Fibroblast of lung (primary cell): ENCODE data around the gene ELL. TPM values are rescaled to one million over a fixed set of nuclear protein-coding genes. Genes with fewer than 3 reads are reported as not detected.

ENCODE experiments used
- DNase-seq, 2 donors: peaks; one replicate each; pipeline versions ENCODE4 v3.0.0 to v3.0.0-alpha.2; 2010; ENCODE audit warnings: low read depth in 2 of 2
- H2AFZ ChIP-seq: 2 replicates; pipeline ENCODE4 v1.5.1; 2012; ENCODE audit warnings: low read length, control low read depth, inconsistent platforms
- H3K27ac ChIP-seq: 2 replicates; pipeline ENCODE4 v1.5.1; 2011; ENCODE audit warnings: low read length, control low read depth; ENCODE audit not compliant: insufficient read depth
- H3K27me3 ChIP-seq: 2 replicates; pipeline ENCODE4 v1.5.1; 2011; ENCODE audit warnings: mild to moderate bottlenecking, low read length; ENCODE audit not compliant: control insufficient read depth, insufficient read depth
- H3K36me3 ChIP-seq: 2 replicates; pipeline ENCODE4 v1.5.1; 2011; ENCODE audit warnings: low read length; ENCODE audit not compliant: control insufficient read depth, insufficient read depth
- H3K4me1 ChIP-seq: 2 replicates; pipeline ENCODE4 v1.5.1; 2011; ENCODE audit warnings: low read length; ENCODE audit not compliant: control insufficient read depth, insufficient read depth; ENCODE audit errors: extremely low read depth
- H3K4me2 ChIP-seq: 2 replicates; pipeline ENCODE4 v1.5.1; 2011; ENCODE audit warnings: low read length, control low read depth; ENCODE audit not compliant: insufficient read depth; ENCODE audit errors: extremely low read depth
- H3K4me3 ChIP-seq, 4 experiments: fragments of 200-600 bp in 1 of 4; sonication (generic) in 1 of 4; replicated peaks in 1 of 4; 2 replicates each; pipeline ENCODE4 v1.5.1; 2011 to 2016; ENCODE audit warnings: low read length in 4 of 4, low read depth in 3 of 4, mild to moderate bottlenecking in 3 of 4, control low read depth in 2 of 4, inconsistent platforms in 1 of 4, mixed read lengths in 1 of 4; ENCODE audit not compliant: insufficient read depth in 1 of 4; ENCODE audit errors: control extremely low read depth in 1 of 4
- H3K79me2 ChIP-seq: 2 replicates; pipeline ENCODE4 v1.5.1; 2012; ENCODE audit warnings: mild to moderate bottlenecking, low read length, inconsistent platforms; ENCODE audit not compliant: control insufficient read depth, insufficient read depth
- H3K9ac ChIP-seq: 2 replicates; pipeline ENCODE4 v1.5.1; 2011; ENCODE audit warnings: mild to moderate bottlenecking, low read length, control low read depth; ENCODE audit not compliant: insufficient read depth
- H3K9me3 ChIP-seq: 2 replicates; pipeline ENCODE4 v1.5.1; 2012; ENCODE audit warnings: low read depth, low read length; ENCODE audit not compliant: control insufficient read depth, insufficient read depth
- H4K20me1 ChIP-seq: 2 replicates; pipeline ENCODE4 v1.5.1; 2011; ENCODE audit warnings: low read length; ENCODE audit not compliant: control insufficient read depth, insufficient read depth; ENCODE audit errors: extremely low read depth
- CTCF ChIP-seq, 2 donors: IDR thresholded peaks in 1 of 2; conservative IDR thresholded peaks in 1 of 2; 1 replicate in 1 of 2; 2 replicates in 1 of 2; pipeline ENCODE4 v1.5.1; 2011 to 2012; ENCODE audit warnings: low read length in 2 of 2, control low read depth in 1 of 2, inconsistent platforms in 1 of 2, low read depth in 1 of 2, mild to moderate bottlenecking in 1 of 2
- EZH2 ChIP-seq: IDR thresholded peaks from 2 replicates; pipeline ENCODE4 v1.5.1; 2012; ENCODE audit warnings: low read length, control low read depth, mild to moderate bottlenecking; ENCODE audit errors: missing control alignments
- polyA plus RNA-seq, 2 donors: library from polyadenylated mRNA; depleted of rRNA in 1 of 2; stranded (reverse) in 1 of 2; unstranded in 1 of 2; fragments of >200 nt; gene quantifications; 2 replicates each; pipeline ENCODE4 v1.2.1, GENCODE V29; 2011 to 2012; ENCODE audit warnings: missing spikeins in 1 of 2
- total RNA-seq: library from RNA; depleted of rRNA; stranded (reverse); fragments of >200 nt; gene quantifications from 2 replicates; pipeline ENCODE4 v1.2.1, GENCODE V29; 2014

The ELL gene
- total and polyA plus RNA-seq, 2 donors (not counting 1 experiment from before 2014, with no cell fraction given): 4.4 to 18.7 TPM

- Histone ChIP-seq H3K27me3 (no peaks in the 10 kb centered on the region), H3K4me1 (peaks cover 25% of the 10 kb centered on the region), H2AFZ (no peak overlapping the region), H3K4me3 (no peak overlapping the region), H3K9ac (no peak overlapping the region), H3K36me3 (peaks cover 17% of the 10 kb centered on the region), H4K20me1 (no peaks in the 10 kb centered on the region), H3K79me2 (peaks cover 26% of the 10 kb centered on the region), H3K4me2 (no peak overlapping the region), H3K27ac (no peak overlapping the region), H3K9me3 (no peaks in the 10 kb centered on the region)
- TF ChIP-seq EZH2 (no peak), CTCF (conservative IDR thresholded peaks at IDR 0.05 in 1 of 2, IDR thresholded peaks at IDR 0.05 in 1 of 2; ENCODE audit: low read depth in 1 of 2, low read length in 2 of 2) (no peak)
- DNase-seq: no peak
Observed at GRCh38 chr19:18466354-18466753, 55.5 kb downstream of the ELL start.

- no peak overlapping the region for H3K4me2 ChIP-seq
- DNase-seq: no peak
- peaks cover 26% of the 10 kb centered on the region for H3K79me2 ChIP-seq
- no peak overlapping the region for H2AFZ ChIP-seq
- H3K36me3 ChIP-seq: peaks cover 20% of the 10 kb centered on the region
- no peak overlapping the region for H3K27ac ChIP-seq
- H3K4me3 ChIP-seq: no peak overlapping the region
- H4K20me1 ChIP-seq: no peaks in the 10 kb centered on the region
- no peaks in the 10 kb centered on the region for H3K27me3 ChIP-seq
- no peak overlapping the region for H3K9ac ChIP-seq
- H3K4me1 ChIP-seq: peaks cover 29% of the 10 kb centered on the region
- TF ChIP-seq CTCF (conservative IDR thresholded peaks at IDR 0.05 in 1 of 2, IDR thresholded peaks at IDR 0.05 in 1 of 2; ENCODE audit: low read depth in 1 of 2, low read length in 2 of 2) (no peak), EZH2 (no peak)
- no peaks in the 10 kb centered on the region for H3K9me3 ChIP-seq
Observed at GRCh38 chr19:18465964-18466339, 55.9 kb downstream of the ELL start.

GRCh38 chr19:18465214-18465963 lies 56.5 kb downstream of the ELL start:
- no peaks in the 10 kb centered on the region for H3K27me3 ChIP-seq
- peak overlapping the region; percentile 68 for H3K27ac ChIP-seq
- no peak for TF ChIP-seq CTCF (conservative IDR thresholded peaks at IDR 0.05 in 1 of 2, IDR thresholded peaks at IDR 0.05 in 1 of 2; ENCODE audit: low read depth in 1 of 2, low read length in 2 of 2)
- TF ChIP-seq EZH2: no peak
- H3K9ac ChIP-seq: peak overlapping the region; percentile 38
- H2AFZ ChIP-seq: no peak overlapping the region
- H3K79me2 ChIP-seq: peaks cover 22% of the 10 kb centered on the region
- no peaks in the 10 kb centered on the region for H4K20me1 ChIP-seq
- DNase-seq: no peak
- H3K36me3 ChIP-seq: peaks cover 21% of the 10 kb centered on the region
- peaks cover 35% of the 10 kb centered on the region for H3K4me1 ChIP-seq
- H3K9me3 ChIP-seq: no peaks in the 10 kb centered on the region
- H3K4me3 ChIP-seq: no peak overlapping the region
- H3K4me2 ChIP-seq: peak overlapping the region; percentile 46
